Testis (tissue), 2 donors: ENCODE measurements around the gene EFEMP1.

ENCODE experiments used
- POLR2A ChIP-seq: fragments of 450-650 bp; IDR thresholded peaks from one replicate; pipeline ENCODE4 v1.6.1; 2017; ENCODE audit warnings: antibody characterized with exemption, mild to moderate bottlenecking, moderate library complexity
- TF ChIP-seq, protein P1 (sequence below), 3 experiments: fragments of 450-650 bp in 2 of 3; fragments of 200-600 bp in 1 of 3; sonication (generic) in 1 of 3; IDR thresholded peaks; one replicate each; pipeline ENCODE4 v1.5.1; 2016 to 2019; ENCODE audit warnings: antibody characterized with exemption in 3 of 3, mild to moderate bottlenecking in 2 of 3, moderate library complexity in 1 of 3

DNA sequence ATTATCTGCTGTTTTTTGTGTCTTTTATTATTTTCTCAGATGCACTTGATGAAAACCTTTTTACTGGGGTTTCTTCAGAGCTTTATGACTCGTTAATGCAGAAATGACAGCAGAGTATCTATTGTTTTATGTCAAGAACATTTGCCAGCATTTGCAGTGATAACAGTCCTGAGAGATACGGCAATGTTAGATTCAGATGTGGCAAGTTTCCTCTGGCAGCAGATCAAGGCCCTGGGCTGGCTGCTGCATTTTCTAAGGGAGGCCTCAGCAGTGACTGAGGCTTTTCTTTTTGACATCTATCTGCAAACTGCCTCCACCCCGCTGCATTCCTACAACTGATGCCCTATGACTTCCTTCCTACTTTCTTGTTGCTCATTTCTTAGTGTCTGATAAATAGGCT is 40.2 kb downstream of the EFEMP1 start:
- no peak for TF ChIP-seq POLR2A
- TF ChIP-seq, protein P1, sequence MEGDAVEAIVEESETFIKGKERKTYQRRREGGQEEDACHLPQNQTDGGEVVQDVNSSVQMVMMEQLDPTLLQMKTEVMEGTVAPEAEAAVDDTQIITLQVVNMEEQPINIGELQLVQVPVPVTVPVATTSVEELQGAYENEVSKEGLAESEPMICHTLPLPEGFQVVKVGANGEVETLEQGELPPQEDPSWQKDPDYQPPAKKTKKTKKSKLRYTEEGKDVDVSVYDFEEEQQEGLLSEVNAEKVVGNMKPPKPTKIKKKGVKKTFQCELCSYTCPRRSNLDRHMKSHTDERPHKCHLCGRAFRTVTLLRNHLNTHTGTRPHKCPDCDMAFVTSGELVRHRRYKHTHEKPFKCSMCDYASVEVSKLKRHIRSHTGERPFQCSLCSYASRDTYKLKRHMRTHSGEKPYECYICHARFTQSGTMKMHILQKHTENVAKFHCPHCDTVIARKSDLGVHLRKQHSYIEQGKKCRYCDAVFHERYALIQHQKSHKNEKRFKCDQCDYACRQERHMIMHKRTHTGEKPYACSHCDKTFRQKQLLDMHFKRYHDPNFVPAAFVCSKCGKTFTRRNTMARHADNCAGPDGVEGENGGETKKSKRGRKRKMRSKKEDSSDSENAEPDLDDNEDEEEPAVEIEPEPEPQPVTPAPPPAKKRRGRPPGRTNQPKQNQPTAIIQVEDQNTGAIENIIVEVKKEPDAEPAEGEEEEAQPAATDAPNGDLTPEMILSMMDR (IDR thresholded peaks at IDR 0.05) = no peak
